HepG2 (cell line): Measurements from ENCODE around the gene BCL6B. TPM values are rescaled to one million over a fixed set of nuclear protein-coding genes. Genes with fewer than 3 reads are reported as not detected.

Experiments
- ARNT2 ChIP-seq: sonication (generic); formaldehyde crosslinking; IDR thresholded peaks from 2 replicates; pipeline ENCODE4 v1.8.0; 2022; ENCODE audit warnings: mild to moderate bottlenecking, low read depth, missing genetic modification reagents, moderate library complexity
- GPN1 ChIP-seq: sonication (generic); formaldehyde crosslinking; IDR thresholded peaks from 2 replicates; pipeline ENCODE4 v1.5.1; 2020; ENCODE audit warnings: missing genetic modification reagents, borderline replicate concordance
- HCFC1 ChIP-seq: fragments of 150-350 bp; IDR thresholded peaks from 2 replicates; pipeline ENCODE4 v1.6.1; 2014; ENCODE audit warnings: low read depth, low read length
- MAFF ChIP-seq: IDR thresholded peaks from 2 replicates; pipeline ENCODE4 v1.6.1; 2011; ENCODE audit warnings: low read depth, low read length, improper control_type of control experiment
- ONECUT2 ChIP-seq: sonication (generic); formaldehyde crosslinking; IDR thresholded peaks from 2 replicates; pipeline ENCODE4 v1.4.0; 2020; ENCODE audit warnings: missing genetic modification reagents
- RARA ChIP-seq: IDR thresholded peaks from 2 replicates; pipeline ENCODE4 v1.6.1; 2016; ENCODE audit warnings: missing genetic modification reagents, missing compliant biosample characterization
- RFX3 ChIP-seq: IDR thresholded peaks from 2 replicates; pipeline ENCODE4 v1.6.1; 2016; ENCODE audit warnings: missing biosample characterization, missing genetic modification reagents
- ZC3H13 ChIP-seq: sonication (generic); formaldehyde crosslinking; IDR thresholded peaks from 2 replicates; pipeline ENCODE4 v1.8.1; 2023; ENCODE audit warnings: mild to moderate bottlenecking, missing genetic modification reagents, moderate library complexity
- ZNF232 ChIP-seq: sonication (generic); formaldehyde crosslinking; IDR thresholded peaks from 2 replicates; pipeline ENCODE4 v1.4.0; 2020; ENCODE audit warnings: missing genetic modification reagents, borderline replicate concordance
- ZNF34 ChIP-seq: sonication (generic); formaldehyde crosslinking; IDR thresholded peaks from 2 replicates; pipeline ENCODE4 v1.4.0; 2020; ENCODE audit warnings: mild to moderate bottlenecking, missing genetic modification reagents, borderline replicate concordance
- ZNF557 ChIP-seq: sonication (generic); formaldehyde crosslinking; IDR thresholded peaks from 2 replicates; pipeline ENCODE4 v1.4.0; 2020; ENCODE audit warnings: missing genetic modification reagents
- ZNF569 ChIP-seq: sonication (generic); formaldehyde crosslinking; IDR thresholded peaks from 2 replicates; pipeline ENCODE4 v1.5.0; 2020; ENCODE audit warnings: mild to moderate bottlenecking, missing genetic modification reagents, moderate library complexity, borderline replicate concordance
- ZNF614 ChIP-seq: IDR thresholded peaks from 2 replicates; pipeline ENCODE4 v1.6.1; 2018; ENCODE audit warnings: missing biosample characterization, missing genetic modification reagents, inconsistent platforms, borderline replicate concordance
- ZNF777 ChIP-seq: sonication (generic); formaldehyde crosslinking; IDR thresholded peaks from 2 replicates; pipeline ENCODE4 v1.4.0; 2020; ENCODE audit warnings: missing genetic modification reagents
- polyA plus RNA-seq, 8 experiments: library from polyadenylated mRNA; depleted of rRNA in 3 of 8; stranded (reverse) in 7 of 8; unstranded in 1 of 8; fragments of >200 nt; fragmentation: Illumina TruSeq in 4 of 8; extraction: Trizol in 4 of 8; gene quantifications; 2 replicates each; pipeline versions ENCODE4 v1.2.1 to v1.2.3, GENCODE V29; 2011 to 2016; ENCODE audit warnings: low read depth in 4 of 8, missing spikeins in 1 of 8, mixed read lengths in 1 of 8; ENCODE audit not compliant: insufficient read depth in 1 of 8
- total RNA-seq, 5 experiments: library from RNA; depleted of rRNA; stranded (reverse); fragments of >200 nt; fragmentation: Illumina TruSeq; extraction: Trizol; gene quantifications; 2 replicates each; pipeline ENCODE4 v1.2.3, GENCODE V29; 2016; ENCODE audit warnings: low read depth in 1 of 5
- TF ChIP-seq, protein P1 (sequence below): sonication (generic); formaldehyde crosslinking; IDR thresholded peaks from 2 replicates; pipeline ENCODE4 v1.9.0; 2021; ENCODE audit warnings: missing genetic modification reagents, borderline replicate concordance
- TF ChIP-seq, protein P2 (sequence below): sonication (generic); formaldehyde crosslinking; IDR thresholded peaks from 2 replicates; pipeline ENCODE4 v1.5.0; 2020; ENCODE audit warnings: missing genetic modification reagents
- TF ChIP-seq, protein P3 (sequence below): IDR thresholded peaks from 2 replicates; pipeline ENCODE4 v1.6.1; 2016
- TF ChIP-seq, protein P4 (sequence below): sonication (generic); formaldehyde crosslinking; IDR thresholded peaks from 2 replicates; pipeline ENCODE4 v1.4.0; 2020; ENCODE audit warnings: missing genetic modification reagents
- TF ChIP-seq, protein P5 (sequence below): sonication (generic); formaldehyde crosslinking; IDR thresholded peaks from 2 replicates; pipeline ENCODE4 v1.8.0; 2022; ENCODE audit warnings: missing genetic modification reagents, mild to moderate bottlenecking, borderline replicate concordance

Gene BCL6B
- total and polyA plus RNA-seq, 2 of the 13 experiments (the other 11 are each of a cell fraction or from before 2014, with no cell fraction given): not detected

DNA sequence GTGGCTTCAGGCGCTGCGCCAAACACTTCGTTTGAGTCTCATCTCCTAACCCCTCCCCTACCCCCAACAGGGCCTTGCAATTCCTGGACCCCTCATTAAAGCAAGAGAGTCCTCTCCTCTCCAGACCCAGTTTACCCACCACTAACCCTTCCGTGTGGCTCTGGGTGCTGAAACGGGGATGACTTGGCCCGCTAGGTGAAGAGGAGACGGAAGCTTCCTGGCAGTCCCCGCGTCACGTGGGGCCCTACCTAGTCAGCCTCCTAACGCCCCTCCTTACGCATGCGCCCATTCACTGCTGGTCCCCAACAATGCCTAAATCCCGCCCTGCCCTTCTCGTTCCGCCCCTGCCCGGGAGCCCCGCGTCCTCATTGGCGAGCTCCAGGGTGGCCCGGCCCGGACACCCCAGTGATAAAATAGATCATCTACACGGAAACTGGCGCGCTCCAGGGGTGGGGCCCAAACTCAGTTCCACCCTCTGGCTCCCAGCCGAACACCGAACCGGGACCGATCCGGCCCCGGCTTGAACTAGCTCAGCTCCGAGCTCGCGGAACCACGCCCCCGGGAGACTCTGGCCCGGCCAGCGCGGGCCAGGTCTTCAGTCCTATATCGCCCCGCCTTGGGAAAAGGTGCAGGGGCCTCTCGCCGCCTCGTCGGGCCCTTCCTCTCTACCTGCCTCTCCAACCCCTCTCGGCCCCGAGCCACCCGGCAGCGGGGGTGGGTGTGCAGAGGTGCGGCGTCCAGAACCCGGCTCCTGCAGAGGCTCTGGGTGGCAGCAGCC, 12.9 kb downstream of the BCL6B start, which contains the start of gene SLC16A13 (continued):
- TF ChIP-seq ZNF569 (CRISPR knock-in tag): no peak
- TF ChIP-seq, protein P1, sequence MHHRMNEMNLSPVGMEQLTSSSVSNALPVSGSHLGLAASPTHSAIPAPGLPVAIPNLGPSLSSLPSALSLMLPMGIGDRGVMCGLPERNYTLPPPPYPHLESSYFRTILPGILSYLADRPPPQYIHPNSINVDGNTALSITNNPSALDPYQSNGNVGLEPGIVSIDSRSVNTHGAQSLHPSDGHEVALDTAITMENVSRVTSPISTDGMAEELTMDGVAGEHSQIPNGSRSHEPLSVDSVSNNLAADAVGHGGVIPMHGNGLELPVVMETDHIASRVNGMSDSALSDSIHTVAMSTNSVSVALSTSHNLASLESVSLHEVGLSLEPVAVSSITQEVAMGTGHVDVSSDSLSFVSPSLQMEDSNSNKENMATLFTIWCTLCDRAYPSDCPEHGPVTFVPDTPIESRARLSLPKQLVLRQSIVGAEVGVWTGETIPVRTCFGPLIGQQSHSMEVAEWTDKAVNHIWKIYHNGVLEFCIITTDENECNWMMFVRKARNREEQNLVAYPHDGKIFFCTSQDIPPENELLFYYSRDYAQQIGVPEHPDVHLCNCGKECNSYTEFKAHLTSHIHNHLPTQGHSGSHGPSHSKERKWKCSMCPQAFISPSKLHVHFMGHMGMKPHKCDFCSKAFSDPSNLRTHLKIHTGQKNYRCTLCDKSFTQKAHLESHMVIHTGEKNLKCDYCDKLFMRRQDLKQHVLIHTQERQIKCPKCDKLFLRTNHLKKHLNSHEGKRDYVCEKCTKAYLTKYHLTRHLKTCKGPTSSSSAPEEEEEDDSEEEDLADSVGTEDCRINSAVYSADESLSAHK (CRISPR knock-in tag): no peak
- TF ChIP-seq, protein P2, sequence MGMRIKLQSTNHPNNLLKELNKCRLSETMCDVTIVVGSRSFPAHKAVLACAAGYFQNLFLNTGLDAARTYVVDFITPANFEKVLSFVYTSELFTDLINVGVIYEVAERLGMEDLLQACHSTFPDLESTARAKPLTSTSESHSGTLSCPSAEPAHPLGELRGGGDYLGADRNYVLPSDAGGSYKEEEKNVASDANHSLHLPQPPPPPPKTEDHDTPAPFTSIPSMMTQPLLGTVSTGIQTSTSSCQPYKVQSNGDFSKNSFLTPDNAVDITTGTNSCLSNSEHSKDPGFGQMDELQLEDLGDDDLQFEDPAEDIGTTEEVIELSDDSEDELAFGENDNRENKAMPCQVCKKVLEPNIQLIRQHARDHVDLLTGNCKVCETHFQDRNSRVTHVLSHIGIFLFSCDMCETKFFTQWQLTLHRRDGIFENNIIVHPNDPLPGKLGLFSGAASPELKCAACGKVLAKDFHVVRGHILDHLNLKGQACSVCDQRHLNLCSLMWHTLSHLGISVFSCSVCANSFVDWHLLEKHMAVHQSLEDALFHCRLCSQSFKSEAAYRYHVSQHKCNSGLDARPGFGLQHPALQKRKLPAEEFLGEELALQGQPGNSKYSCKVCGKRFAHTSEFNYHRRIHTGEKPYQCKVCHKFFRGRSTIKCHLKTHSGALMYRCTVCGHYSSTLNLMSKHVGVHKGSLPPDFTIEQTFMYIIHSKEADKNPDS (CRISPR knock-in tag): 0 out of 2 replicates have a peak, but pooled peaks have one; percentile 26
- TF ChIP-seq ONECUT2 (CRISPR knock-in tag): 0 out of 2 replicates have a peak, but pooled peaks have one; percentile 14
- no peak for TF ChIP-seq RFX3 (CRISPR knock-in tag)
- TF ChIP-seq ZC3H13 (CRISPR knock-in tag): 0 out of 2 replicates have a peak, but pooled peaks have one; percentile 29
- TF ChIP-seq ZNF232 (CRISPR knock-in tag): no peak; the same call in 1 of the 2 replicates
- TF ChIP-seq GPN1 (CRISPR knock-in tag): no peak
- no peak for TF ChIP-seq MAFF
- TF ChIP-seq ARNT2 (CRISPR knock-in tag): peak; percentile 76; the same call in 1 of the 2 replicates
- TF ChIP-seq, protein P3, sequence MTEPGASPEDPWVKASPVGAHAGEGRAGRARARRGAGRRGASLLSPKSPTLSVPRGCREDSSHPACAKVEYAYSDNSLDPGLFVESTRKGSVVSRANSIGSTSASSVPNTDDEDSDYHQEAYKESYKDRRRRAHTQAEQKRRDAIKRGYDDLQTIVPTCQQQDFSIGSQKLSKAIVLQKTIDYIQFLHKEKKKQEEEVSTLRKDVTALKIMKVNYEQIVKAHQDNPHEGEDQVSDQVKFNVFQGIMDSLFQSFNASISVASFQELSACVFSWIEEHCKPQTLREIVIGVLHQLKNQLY (CRISPR knock-in tag): peak; percentile 59; the same call in 1 of the 2 replicates
- TF ChIP-seq, protein P4, sequence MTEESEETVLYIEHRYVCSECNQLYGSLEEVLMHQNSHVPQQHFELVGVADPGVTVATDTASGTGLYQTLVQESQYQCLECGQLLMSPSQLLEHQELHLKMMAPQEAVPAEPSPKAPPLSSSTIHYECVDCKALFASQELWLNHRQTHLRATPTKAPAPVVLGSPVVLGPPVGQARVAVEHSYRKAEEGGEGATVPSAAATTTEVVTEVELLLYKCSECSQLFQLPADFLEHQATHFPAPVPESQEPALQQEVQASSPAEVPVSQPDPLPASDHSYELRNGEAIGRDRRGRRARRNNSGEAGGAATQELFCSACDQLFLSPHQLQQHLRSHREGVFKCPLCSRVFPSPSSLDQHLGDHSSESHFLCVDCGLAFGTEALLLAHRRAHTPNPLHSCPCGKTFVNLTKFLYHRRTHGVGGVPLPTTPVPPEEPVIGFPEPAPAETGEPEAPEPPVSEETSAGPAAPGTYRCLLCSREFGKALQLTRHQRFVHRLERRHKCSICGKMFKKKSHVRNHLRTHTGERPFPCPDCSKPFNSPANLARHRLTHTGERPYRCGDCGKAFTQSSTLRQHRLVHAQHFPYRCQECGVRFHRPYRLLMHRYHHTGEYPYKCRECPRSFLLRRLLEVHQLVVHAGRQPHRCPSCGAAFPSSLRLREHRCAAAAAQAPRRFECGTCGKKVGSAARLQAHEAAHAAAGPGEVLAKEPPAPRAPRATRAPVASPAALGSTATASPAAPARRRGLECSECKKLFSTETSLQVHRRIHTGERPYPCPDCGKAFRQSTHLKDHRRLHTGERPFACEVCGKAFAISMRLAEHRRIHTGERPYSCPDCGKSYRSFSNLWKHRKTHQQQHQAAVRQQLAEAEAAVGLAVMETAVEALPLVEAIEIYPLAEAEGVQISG (CRISPR knock-in tag): no peak; the same call in 1 of the 2 replicates
- TF ChIP-seq ZNF777: peak; percentile 73; the same call in 1 of the 2 replicates
- peak; percentile 33; the same call in 1 of the 2 replicates for TF ChIP-seq RARA (CRISPR knock-in tag)
- TF ChIP-seq ZNF557 (CRISPR knock-in tag): 0 out of 2 replicates have a peak, but pooled peaks have one; percentile 84
- TF ChIP-seq ZNF34 (CRISPR knock-in tag): 0 out of 2 replicates have a peak, but pooled peaks have one; percentile 81
- no peak; the same call in 1 of the 2 replicates for TF ChIP-seq ZNF614 (CRISPR knock-in tag)
- no peak for TF ChIP-seq HCFC1
- TF ChIP-seq, protein P5, sequence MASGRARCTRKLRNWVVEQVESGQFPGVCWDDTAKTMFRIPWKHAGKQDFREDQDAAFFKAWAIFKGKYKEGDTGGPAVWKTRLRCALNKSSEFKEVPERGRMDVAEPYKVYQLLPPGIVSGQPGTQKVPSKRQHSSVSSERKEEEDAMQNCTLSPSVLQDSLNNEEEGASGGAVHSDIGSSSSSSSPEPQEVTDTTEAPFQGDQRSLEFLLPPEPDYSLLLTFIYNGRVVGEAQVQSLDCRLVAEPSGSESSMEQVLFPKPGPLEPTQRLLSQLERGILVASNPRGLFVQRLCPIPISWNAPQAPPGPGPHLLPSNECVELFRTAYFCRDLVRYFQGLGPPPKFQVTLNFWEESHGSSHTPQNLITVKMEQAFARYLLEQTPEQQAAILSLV (CRISPR knock-in tag): peak; percentile 46; the same call in 1 of the 2 replicates
